ENCODE measurements around the gene CARD11.

Gene CARD11

DNA sequence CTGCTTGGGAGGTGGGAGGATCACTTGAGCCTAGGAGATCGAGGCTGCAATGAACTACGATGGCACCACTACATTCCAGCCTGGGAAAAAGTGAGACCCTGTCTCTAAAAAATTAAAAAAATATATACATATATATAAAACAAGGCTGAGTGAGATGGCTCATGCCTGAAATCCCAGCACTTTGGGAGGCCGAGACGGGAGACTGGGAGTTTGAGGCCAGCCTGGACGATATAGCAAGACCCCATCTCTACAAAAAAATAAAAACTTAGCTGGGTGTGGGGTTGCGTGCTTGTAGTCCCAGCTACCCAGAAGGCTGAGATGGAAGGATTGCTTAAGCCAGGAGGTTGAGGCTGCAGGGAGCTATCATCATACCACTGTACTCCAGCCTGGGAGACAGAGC, 87.6 kb downstream of the CARD11 start:
- Histone ChIP-seq H3K9me2 (replicated peaks; ENCODE audit: low read depth, low read length) (no peaks in the 10 kb centered on the region), H3K9me3 (ENCODE audit: insufficient read depth, low read depth, low read length) (no peaks in the 10 kb centered on the region), H3F3A (ENCODE audit: low read depth) (no peaks in the 10 kb centered on the region), H3K79me2 (ENCODE audit: insufficient read depth, low read length) (no peaks in the 10 kb centered on the region), H3K4me2 (ENCODE audit: low read depth, low read length, poor library complexity, severe bottlenecking) (no peak overlapping the region), H3K9ac (ENCODE audit: low read depth, low read length, poor library complexity, severe bottlenecking) (no peak overlapping the region), H3K27me3 (ENCODE audit: insufficient read depth, low read length, poor library complexity, severe bottlenecking) (no peaks in the 10 kb centered on the region), H4K20me1 (ENCODE audit: insufficient read depth, low read length, poor library complexity, severe bottlenecking) (no peaks in the 10 kb centered on the region), H3K4me1 (ENCODE audit: insufficient read depth, low read length, poor library complexity, severe bottlenecking) (peaks cover 5% of the 10 kb centered on the region), H3K4me3 (ENCODE audit: low read length, poor library complexity, severe bottlenecking) (no peak overlapping the region), H3K36me3 (ENCODE audit: insufficient read depth, low read length) (peaks cover 30% of the 10 kb centered on the region; the same call in 1 of the 2 replicates), H2AFZ (ENCODE audit: low read length) (no peak overlapping the region)
- TF ChIP-seq EZH2phosphoT487 (IDR thresholded peaks at IDR 0.05; ENCODE audit: borderline replicate concordance), result no peak
- TF ChIP-seq, protein P1, sequence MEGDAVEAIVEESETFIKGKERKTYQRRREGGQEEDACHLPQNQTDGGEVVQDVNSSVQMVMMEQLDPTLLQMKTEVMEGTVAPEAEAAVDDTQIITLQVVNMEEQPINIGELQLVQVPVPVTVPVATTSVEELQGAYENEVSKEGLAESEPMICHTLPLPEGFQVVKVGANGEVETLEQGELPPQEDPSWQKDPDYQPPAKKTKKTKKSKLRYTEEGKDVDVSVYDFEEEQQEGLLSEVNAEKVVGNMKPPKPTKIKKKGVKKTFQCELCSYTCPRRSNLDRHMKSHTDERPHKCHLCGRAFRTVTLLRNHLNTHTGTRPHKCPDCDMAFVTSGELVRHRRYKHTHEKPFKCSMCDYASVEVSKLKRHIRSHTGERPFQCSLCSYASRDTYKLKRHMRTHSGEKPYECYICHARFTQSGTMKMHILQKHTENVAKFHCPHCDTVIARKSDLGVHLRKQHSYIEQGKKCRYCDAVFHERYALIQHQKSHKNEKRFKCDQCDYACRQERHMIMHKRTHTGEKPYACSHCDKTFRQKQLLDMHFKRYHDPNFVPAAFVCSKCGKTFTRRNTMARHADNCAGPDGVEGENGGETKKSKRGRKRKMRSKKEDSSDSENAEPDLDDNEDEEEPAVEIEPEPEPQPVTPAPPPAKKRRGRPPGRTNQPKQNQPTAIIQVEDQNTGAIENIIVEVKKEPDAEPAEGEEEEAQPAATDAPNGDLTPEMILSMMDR (conservative IDR thresholded peaks at IDR 0.05; ENCODE audit: low read length), result no peak

DNA sequence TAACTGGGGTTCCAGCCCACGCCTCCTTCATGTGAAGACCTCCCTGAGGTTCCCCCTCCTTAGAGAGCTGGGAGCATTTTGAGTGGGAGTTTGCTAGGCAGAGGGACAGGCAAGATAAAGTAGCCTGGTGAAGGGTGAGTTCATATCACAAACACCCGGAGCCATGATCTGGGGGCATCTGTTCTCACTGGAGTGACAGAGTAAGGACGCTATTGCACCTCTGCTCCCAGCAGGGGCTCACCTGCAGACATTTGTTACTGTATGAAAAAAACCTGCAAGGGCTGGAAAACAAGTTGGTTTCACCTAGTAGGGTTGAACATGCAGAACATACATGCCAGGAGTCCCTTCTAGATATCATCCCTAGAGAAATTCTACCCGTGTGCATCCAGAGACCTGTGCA, 88.4 kb downstream of the CARD11 start:
- Histone ChIP-seq H4K20me1 (ENCODE audit: insufficient read depth, low read length, poor library complexity, severe bottlenecking) (no peaks in the 10 kb centered on the region), H2AFZ (ENCODE audit: low read length) (no peak overlapping the region), H3K4me1 (ENCODE audit: insufficient read depth, low read length, poor library complexity, severe bottlenecking) (peaks cover 5% of the 10 kb centered on the region), H3K4me3 (ENCODE audit: low read length, poor library complexity, severe bottlenecking) (no peak overlapping the region), H3K79me2 (ENCODE audit: insufficient read depth, low read length) (no peaks in the 10 kb centered on the region), H3K4me2 (ENCODE audit: low read depth, low read length, poor library complexity, severe bottlenecking) (no peak overlapping the region), H3K27me3 (ENCODE audit: insufficient read depth, low read length, poor library complexity, severe bottlenecking) (no peaks in the 10 kb centered on the region), H3K9me3 (ENCODE audit: insufficient read depth, low read depth, low read length) (no peaks in the 10 kb centered on the region), H3F3A (ENCODE audit: low read depth) (no peaks in the 10 kb centered on the region), H3K9ac (ENCODE audit: low read depth, low read length, poor library complexity, severe bottlenecking) (no peak overlapping the region), H3K9me2 (replicated peaks; ENCODE audit: low read depth, low read length) (no peaks in the 10 kb centered on the region), H3K36me3 (ENCODE audit: insufficient read depth, low read length) (peaks cover 30% of the 10 kb centered on the region; the same call in 1 of the 2 replicates)
- TF ChIP-seq, protein P1 (conservative IDR thresholded peaks at IDR 0.05; ENCODE audit: low read length), result no peak
- TF ChIP-seq EZH2phosphoT487 (IDR thresholded peaks at IDR 0.05; ENCODE audit: borderline replicate concordance), result no peak

DNA sequence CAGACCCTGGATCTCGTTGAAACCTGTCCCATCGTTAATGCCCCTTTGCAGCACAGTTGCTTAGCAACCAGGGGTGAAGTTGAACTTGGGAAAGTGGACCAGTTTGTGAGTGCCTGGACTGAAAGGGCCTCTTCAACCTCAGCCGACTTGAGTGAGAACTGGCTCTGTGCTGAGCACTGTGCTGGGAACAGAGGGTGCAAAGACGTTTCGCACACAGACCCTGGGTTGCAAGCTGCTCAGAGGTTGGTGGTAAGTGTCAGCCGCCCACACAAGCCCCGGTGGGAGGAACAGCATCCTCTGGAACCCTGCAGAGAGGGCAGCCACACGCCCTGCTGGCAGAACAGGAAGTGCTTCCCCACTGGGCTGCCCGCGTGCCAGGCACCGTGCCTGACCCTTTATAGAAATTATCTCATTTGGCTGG, 89.2 kb downstream of the CARD11 start:
- Histone ChIP-seq H3K9me2 (replicated peaks; ENCODE audit: low read depth, low read length) (no peaks in the 10 kb centered on the region), H3K79me2 (ENCODE audit: insufficient read depth, low read length) (no peaks in the 10 kb centered on the region), H3K36me3 (ENCODE audit: insufficient read depth, low read length) (peaks cover 30% of the 10 kb centered on the region; the same call in 1 of the 2 replicates), H4K20me1 (ENCODE audit: insufficient read depth, low read length, poor library complexity, severe bottlenecking) (no peaks in the 10 kb centered on the region), H3K4me2 (ENCODE audit: low read depth, low read length, poor library complexity, severe bottlenecking) (no peak overlapping the region), H3K9ac (ENCODE audit: low read depth, low read length, poor library complexity, severe bottlenecking) (no peak overlapping the region), H3K27me3 (ENCODE audit: insufficient read depth, low read length, poor library complexity, severe bottlenecking) (no peaks in the 10 kb centered on the region), H3F3A (ENCODE audit: low read depth) (no peaks in the 10 kb centered on the region), H3K4me1 (ENCODE audit: insufficient read depth, low read length, poor library complexity, severe bottlenecking) (peaks cover 5% of the 10 kb centered on the region), H2AFZ (ENCODE audit: low read length) (no peak overlapping the region), H3K9me3 (ENCODE audit: insufficient read depth, low read depth, low read length) (no peaks in the 10 kb centered on the region), H3K4me3 (ENCODE audit: low read length, poor library complexity, severe bottlenecking) (no peak overlapping the region)
- TF ChIP-seq, protein P1 (conservative IDR thresholded peaks at IDR 0.05; ENCODE audit: low read length), result no peak
- TF ChIP-seq EZH2phosphoT487 (IDR thresholded peaks at IDR 0.05; ENCODE audit: borderline replicate concordance), result no peak
